NCI-H1436 (cell line): Measurements from ENCODE around the gene PRKD2.
"Not testable (repeated sequence)": the region's sequence is repeated elsewhere in the genome, so short reads cannot be mapped to it uniquely, and the experiment has no call there.

ENCODE experiments used
- DNase-seq: peaks from one replicate; lab custom pipeline; 2025; lab: John Stamatoyannopoulos, UW

The PRKD2 gene

GRCh38 chr19:46723471-46723870, 6.6 kb upstream of the PRKD2 start:
- no peak for DNase-seq

GRCh38 chr19:46723023-46723461, 6.1 kb upstream of the PRKD2 start:
- no peak for DNase-seq

- no peak for DNase-seq
Observed at GRCh38 chr19:46722421-46723022, 5.6 kb upstream of the PRKD2 start.

- DNase-seq, result no peak
Observed at GRCh38 chr19:46722004-46722380, 5.1 kb upstream of the PRKD2 start.

GRCh38 chr19:46721269-46722003, 4.5 kb upstream of the PRKD2 start:
- DNase-seq, result no peak

GRCh38 chr19:46720503-46721239, 3.8 kb upstream of the PRKD2 start:
- DNase-seq, result no peak

GRCh38 chr19:46719629-46720502, 3.0 kb upstream of the PRKD2 start:
- no peak for DNase-seq

GRCh38 chr19:46718934-46719622, 2.2 kb upstream of the PRKD2 start:
- DNase-seq, result no peak

GRCh38 chr19:46718157-46718933, 1.4 kb upstream of the PRKD2 start:
- DNase-seq, result no peak

- DNase-seq, result peak; percentile 9
Observed at GRCh38 chr19:46717716-46718143, 816 bp upstream of the PRKD2 start.

GRCh38 chr19:46716672-46717033, 261 bp downstream of the PRKD2 start:
- DNase-seq, result no peak

GRCh38 chr19:46715975-46716671, 791 bp downstream of the PRKD2 start:
- DNase-seq, result peak; percentile 12

GRCh38 chr19:46715620-46715974, 1.3 kb downstream of the PRKD2 start:
- no peak for DNase-seq

GRCh38 chr19:46714444-46715106, 2.3 kb downstream of the PRKD2 start:
- DNase-seq, result peak; percentile 61

GRCh38 chr19:46713781-46714443, 3.0 kb downstream of the PRKD2 start:
- peak; percentile 61 for DNase-seq

- DNase-seq, result not testable (repeated sequence)
Observed at GRCh38 chr19:46712768-46713338, 4.1 kb downstream of the PRKD2 start.

GRCh38 chr19:46710687-46711086, 6.2 kb downstream of the PRKD2 start:
- DNase-seq, result no peak

- DNase-seq, result peak; percentile 4
Observed at GRCh38 chr19:46704379-46705076, 12.4 kb downstream of the PRKD2 start.
